A549 (cell line): ENCODE data around the gene FOXF2.

ENCODE experiments used
- CTCF ChIP-seq: fragments of >200 bp; sonication (Bioruptor Twin); formaldehyde crosslinking; IDR thresholded peaks from 3 replicates; pipeline ENCODE4 v1.5.1; 2016
- PHF8 ChIP-seq: fragments of 200-600 bp; sonication (generic); IDR thresholded peaks from 2 replicates; pipeline ENCODE4 v1.6.1; 2016; ENCODE audit warnings: low read depth, mild to moderate bottlenecking, antibody characterized with exemption, moderate library complexity, borderline replicate concordance
- POLR2A ChIP-seq: IDR thresholded peaks from 2 replicates; pipeline ENCODE4 v1.6.1; 2012; ENCODE audit warnings: mild to moderate bottlenecking, low read length
- USF2 ChIP-seq: fragments of 450-650 bp; IDR thresholded peaks from 2 replicates; pipeline ENCODE4 v1.6.1; 2014; ENCODE audit warnings: antibody characterized with exemption

GRCh38 chr6:1379017-1379787 lies 10.2 kb upstream of the FOXF2 start:
- TF ChIP-seq USF2 (no peak), PHF8 (no peak), POLR2A (no peak), CTCF (no peak)
